HepG2 (cell line): ENCODE measurements around the gene SLA2. TPM values are rescaled to one million over a fixed set of nuclear protein-coding genes. Genes with fewer than 3 reads are reported as not detected.

Experiments used
- HOXA7 ChIP-seq: sonication (generic); formaldehyde crosslinking; IDR thresholded peaks from 2 replicates; pipeline ENCODE4 v1.8.1; 2022; ENCODE audit warnings: mild to moderate bottlenecking, missing genetic modification reagents, moderate library complexity
- IRF2 ChIP-seq: IDR thresholded peaks from 2 replicates; pipeline ENCODE4 v1.6.1; 2018; ENCODE audit warnings: missing genetic modification reagents, missing compliant biosample characterization
- KDM5B ChIP-seq: sonication (generic); formaldehyde crosslinking; IDR thresholded peaks from 2 replicates; pipeline ENCODE4 v1.4.0; 2020; ENCODE audit warnings: missing genetic modification reagents, mild to moderate bottlenecking, borderline replicate concordance
- KLF15 ChIP-seq: sonication (generic); formaldehyde crosslinking; IDR thresholded peaks from 2 replicates; pipeline ENCODE4 v1.8.1; 2023; ENCODE audit warnings: borderline replicate concordance, mild to moderate bottlenecking, inconsistent platforms, missing genetic modification reagents, mixed read lengths
- KLF16 ChIP-seq, 2 experiments: sonication (generic) in 1 of 2; formaldehyde crosslinking in 1 of 2; IDR thresholded peaks; 2 replicates each; pipeline versions ENCODE4 v1.6.1 to v1.8.0; 2016 to 2023; ENCODE audit warnings: missing genetic modification reagents in 2 of 2, missing compliant biosample characterization in 1 of 2
- RELA ChIP-seq: sonication (generic); formaldehyde crosslinking; IDR thresholded peaks from 2 replicates; pipeline ENCODE4 v1.4.0; 2020; ENCODE audit warnings: missing genetic modification reagents
- RXRA ChIP-seq: sonication (generic); formaldehyde crosslinking; IDR thresholded peaks from 2 replicates; pipeline ENCODE4 v1.5.1; 2020; ENCODE audit warnings: missing genetic modification reagents
- SP1 ChIP-seq, 2 experiments: fragments of 450-650 bp in 1 of 2; sonication (generic) in 1 of 2; formaldehyde crosslinking in 1 of 2; IDR thresholded peaks; 2 replicates each; pipeline versions ENCODE4 v1.4.0 to v1.6.1; 2016 to 2020; ENCODE audit warnings: missing genetic modification reagents in 1 of 2
- ZFP37 ChIP-seq: sonication (generic); formaldehyde crosslinking; IDR thresholded peaks from 2 replicates; pipeline ENCODE4 v1.4.0; 2020; ENCODE audit warnings: missing genetic modification reagents, borderline replicate concordance
- ZFP62 ChIP-seq: sonication (generic); formaldehyde crosslinking; IDR thresholded peaks from 2 replicates; pipeline ENCODE4 v1.4.0; 2020; ENCODE audit warnings: missing genetic modification reagents
- ZNF274 ChIP-seq: sonication (generic); formaldehyde crosslinking; IDR thresholded peaks from 2 replicates; pipeline ENCODE4 v1.5.1; 2020; ENCODE audit warnings: mild to moderate bottlenecking, missing genetic modification reagents
- ZNF329 ChIP-seq: sonication (generic); formaldehyde crosslinking; IDR thresholded peaks from 2 replicates; pipeline ENCODE4 v1.9.0; 2021; ENCODE audit warnings: low read depth, mild to moderate bottlenecking, missing genetic modification reagents
- ZNF337 ChIP-seq: sonication (generic); formaldehyde crosslinking; IDR thresholded peaks from 2 replicates; pipeline ENCODE4 v1.5.1; 2020; ENCODE audit warnings: missing genetic modification reagents, low read depth, mild to moderate bottlenecking, borderline replicate concordance
- ZNF790 ChIP-seq: sonication (generic); formaldehyde crosslinking; IDR thresholded peaks from 2 replicates; pipeline ENCODE4 v1.8.0; 2022; ENCODE audit warnings: missing genetic modification reagents, mild to moderate bottlenecking, borderline replicate concordance
- polyA plus RNA-seq, 8 experiments: library from polyadenylated mRNA; depleted of rRNA in 3 of 8; stranded (reverse) in 7 of 8; unstranded in 1 of 8; fragments of >200 nt; fragmentation: Illumina TruSeq in 4 of 8; extraction: Trizol in 4 of 8; gene quantifications; 2 replicates each; pipeline versions ENCODE4 v1.2.1 to v1.2.3, GENCODE V29; 2011 to 2016; ENCODE audit warnings: low read depth in 4 of 8, missing spikeins in 1 of 8, mixed read lengths in 1 of 8; ENCODE audit not compliant: insufficient read depth in 1 of 8
- total RNA-seq, 5 experiments: library from RNA; depleted of rRNA; stranded (reverse); fragments of >200 nt; fragmentation: Illumina TruSeq; extraction: Trizol; gene quantifications; 2 replicates each; pipeline ENCODE4 v1.2.3, GENCODE V29; 2016; ENCODE audit warnings: low read depth in 1 of 5
- TF ChIP-seq, protein P1 (sequence below): sonication (generic); formaldehyde crosslinking; IDR thresholded peaks from 2 replicates; pipeline ENCODE4 v1.4.0; 2020; ENCODE audit warnings: mild to moderate bottlenecking, missing genetic modification reagents, borderline replicate concordance
- TF ChIP-seq, protein P2 (sequence below): IDR thresholded peaks from 2 replicates; pipeline ENCODE4 v1.6.1; 2012; ENCODE audit warnings: low read depth, low read length, improper control_type of control experiment
- TF ChIP-seq, protein P3 (sequence below): IDR thresholded peaks from 2 replicates; pipeline ENCODE4 v1.6.1; 2016
- TF ChIP-seq, protein P4 (sequence below): sonication (generic); formaldehyde crosslinking; IDR thresholded peaks from 2 replicates; pipeline ENCODE4 v1.5.0; 2020; ENCODE audit warnings: mild to moderate bottlenecking, low read depth, missing genetic modification reagents, borderline replicate concordance

The SLA2 gene
- total and polyA plus RNA-seq, 2 of the 13 experiments (the other 11 are each of a cell fraction or from before 2014, with no cell fraction given) = 1.6 to 3.6 TPM

DNA sequence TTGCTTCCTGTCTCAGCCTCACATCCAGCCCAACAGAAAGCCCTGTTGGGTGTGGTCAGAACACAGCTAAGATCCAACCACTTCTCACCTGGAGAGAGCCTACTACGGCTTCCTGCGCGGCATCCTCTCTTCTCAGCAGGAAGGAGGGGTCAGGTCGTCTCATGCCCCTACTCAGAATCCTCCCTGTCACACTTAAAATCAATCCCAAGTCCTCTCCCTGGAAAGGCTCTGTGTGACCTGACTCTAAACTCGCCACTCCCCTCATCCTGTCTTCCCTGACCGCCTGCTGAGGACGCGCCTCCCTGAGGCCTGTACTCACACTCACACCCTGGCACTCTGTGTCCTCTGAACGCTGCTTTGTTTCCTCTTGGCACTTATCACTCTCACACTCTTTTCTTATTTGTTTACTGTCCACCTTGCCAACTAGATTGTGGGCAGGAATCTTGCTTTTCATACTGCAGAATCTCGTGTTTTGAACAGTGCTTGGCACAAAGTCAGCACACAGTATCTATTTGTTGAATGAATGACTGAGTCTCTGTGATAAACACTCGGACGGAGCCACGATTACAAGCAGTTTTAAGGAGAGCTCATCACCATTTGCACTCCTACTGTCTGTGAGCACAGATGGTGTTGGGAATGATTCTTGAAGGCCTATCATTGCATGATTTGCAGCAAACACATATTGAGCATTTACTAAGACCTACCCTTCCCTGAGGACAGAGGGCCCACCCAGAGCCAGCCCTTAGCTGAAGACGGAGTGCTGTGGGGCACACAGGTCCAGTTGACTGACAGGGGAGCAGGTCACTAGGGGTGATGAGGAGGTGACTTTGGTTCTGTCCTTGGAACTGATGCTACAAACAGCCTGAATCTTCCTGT, 21.7 kb downstream of the SLA2 start (continued):
- TF ChIP-seq, protein P1, sequence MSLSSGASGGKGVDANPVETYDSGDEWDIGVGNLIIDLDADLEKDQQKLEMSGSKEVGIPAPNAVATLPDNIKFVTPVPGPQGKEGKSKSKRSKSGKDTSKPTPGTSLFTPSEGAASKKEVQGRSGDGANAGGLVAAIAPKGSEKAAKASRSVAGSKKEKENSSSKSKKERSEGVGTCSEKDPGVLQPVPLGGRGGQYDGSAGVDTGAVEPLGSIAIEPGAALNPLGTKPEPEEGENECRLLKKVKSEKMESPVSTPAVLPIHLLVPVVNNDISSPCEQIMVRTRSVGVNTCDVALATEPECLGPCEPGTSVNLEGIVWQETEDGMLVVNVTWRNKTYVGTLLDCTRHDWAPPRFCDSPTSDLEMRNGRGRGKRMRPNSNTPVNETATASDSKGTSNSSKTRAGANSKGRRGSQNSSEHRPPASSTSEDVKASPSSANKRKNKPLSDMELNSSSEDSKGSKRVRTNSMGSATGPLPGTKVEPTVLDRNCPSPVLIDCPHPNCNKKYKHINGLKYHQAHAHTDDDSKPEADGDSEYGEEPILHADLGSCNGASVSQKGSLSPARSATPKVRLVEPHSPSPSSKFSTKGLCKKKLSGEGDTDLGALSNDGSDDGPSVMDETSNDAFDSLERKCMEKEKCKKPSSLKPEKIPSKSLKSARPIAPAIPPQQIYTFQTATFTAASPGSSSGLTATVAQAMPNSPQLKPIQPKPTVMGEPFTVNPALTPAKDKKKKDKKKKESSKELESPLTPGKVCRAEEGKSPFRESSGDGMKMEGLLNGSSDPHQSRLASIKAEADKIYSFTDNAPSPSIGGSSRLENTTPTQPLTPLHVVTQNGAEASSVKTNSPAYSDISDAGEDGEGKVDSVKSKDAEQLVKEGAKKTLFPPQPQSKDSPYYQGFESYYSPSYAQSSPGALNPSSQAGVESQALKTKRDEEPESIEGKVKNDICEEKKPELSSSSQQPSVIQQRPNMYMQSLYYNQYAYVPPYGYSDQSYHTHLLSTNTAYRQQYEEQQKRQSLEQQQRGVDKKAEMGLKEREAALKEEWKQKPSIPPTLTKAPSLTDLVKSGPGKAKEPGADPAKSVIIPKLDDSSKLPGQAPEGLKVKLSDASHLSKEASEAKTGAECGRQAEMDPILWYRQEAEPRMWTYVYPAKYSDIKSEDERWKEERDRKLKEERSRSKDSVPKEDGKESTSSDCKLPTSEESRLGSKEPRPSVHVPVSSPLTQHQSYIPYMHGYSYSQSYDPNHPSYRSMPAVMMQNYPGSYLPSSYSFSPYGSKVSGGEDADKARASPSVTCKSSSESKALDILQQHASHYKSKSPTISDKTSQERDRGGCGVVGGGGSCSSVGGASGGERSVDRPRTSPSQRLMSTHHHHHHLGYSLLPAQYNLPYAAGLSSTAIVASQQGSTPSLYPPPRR (CRISPR knock-in tag) = no peak
- TF ChIP-seq ZNF337 (CRISPR knock-in tag) (no peak), RXRA (CRISPR knock-in tag) (no peak), KLF15 (CRISPR knock-in tag) (no peak), RELA (CRISPR knock-in tag) (0 out of 2 replicates have a peak, but pooled peaks have one; percentile 18), KLF16 (CRISPR knock-in tag; IDR thresholded peaks at IDR 0.05) (peak in 1 of 2 experiments; percentile 13; a peak in 1 of 4 replicates), KDM5B (CRISPR knock-in tag) (no peak; the same call in 1 of the 2 replicates), ZNF329 (CRISPR knock-in tag) (no peak), IRF2 (CRISPR knock-in tag) (no peak), ZFP62 (CRISPR knock-in tag) (no peak), SP1 (IDR thresholded peaks at IDR 0.05) (no peak), SP1 (CRISPR knock-in tag; IDR thresholded peaks at IDR 0.05) (peak; percentile 21; the same call in 1 of the 2 replicates), ZNF274 (CRISPR knock-in tag) (peak; percentile 69; the same call in 1 of the 2 replicates), ZFP37 (no peak), ZNF790 (0 out of 2 replicates have a peak, but pooled peaks have one; percentile 43), HOXA7 (no peak)
- TF ChIP-seq, protein P2, sequence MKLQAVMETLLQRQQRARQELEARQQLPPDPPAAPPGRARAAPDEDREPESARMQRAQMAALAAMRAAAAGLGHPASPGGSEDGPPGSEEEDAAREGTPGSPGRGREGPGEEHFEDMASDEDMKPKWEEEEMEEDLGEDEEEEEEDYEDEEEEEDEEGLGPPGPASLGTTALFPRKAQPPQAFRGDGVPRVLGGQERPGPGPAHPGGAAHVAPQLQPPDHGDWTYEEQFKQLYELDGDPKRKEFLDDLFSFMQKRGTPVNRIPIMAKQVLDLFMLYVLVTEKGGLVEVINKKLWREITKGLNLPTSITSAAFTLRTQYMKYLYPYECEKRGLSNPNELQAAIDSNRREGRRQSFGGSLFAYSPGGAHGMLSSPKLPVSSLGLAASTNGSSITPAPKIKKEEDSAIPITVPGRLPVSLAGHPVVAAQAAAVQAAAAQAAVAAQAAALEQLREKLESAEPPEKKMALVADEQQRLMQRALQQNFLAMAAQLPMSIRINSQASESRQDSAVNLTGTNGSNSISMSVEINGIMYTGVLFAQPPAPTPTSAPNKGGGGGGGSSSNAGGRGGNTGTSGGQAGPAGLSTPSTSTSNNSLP = no peak
- TF ChIP-seq, protein P3, sequence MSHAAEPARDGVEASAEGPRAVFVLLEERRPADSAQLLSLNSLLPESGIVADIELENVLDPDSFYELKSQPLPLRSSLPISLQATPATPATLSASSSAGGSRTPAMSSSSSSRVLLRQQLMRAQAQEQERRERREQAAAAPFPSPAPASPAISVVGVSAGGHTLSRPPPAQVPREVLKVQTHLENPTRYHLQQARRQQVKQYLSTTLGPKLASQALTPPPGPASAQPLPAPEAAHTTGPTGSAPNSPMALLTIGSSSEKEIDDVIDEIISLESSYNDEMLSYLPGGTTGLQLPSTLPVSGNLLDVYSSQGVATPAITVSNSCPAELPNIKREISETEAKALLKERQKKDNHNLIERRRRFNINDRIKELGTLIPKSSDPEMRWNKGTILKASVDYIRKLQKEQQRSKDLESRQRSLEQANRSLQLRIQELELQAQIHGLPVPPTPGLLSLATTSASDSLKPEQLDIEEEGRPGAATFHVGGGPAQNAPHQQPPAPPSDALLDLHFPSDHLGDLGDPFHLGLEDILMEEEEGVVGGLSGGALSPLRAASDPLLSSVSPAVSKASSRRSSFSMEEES (CRISPR knock-in tag) = peak; percentile 51; the same call in 1 of the 2 replicates
- TF ChIP-seq, protein P4, sequence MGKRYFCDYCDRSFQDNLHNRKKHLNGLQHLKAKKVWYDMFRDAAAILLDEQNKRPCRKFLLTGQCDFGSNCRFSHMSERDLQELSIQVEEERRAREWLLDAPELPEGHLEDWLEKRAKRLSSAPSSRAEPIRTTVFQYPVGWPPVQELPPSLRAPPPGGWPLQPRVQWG (CRISPR knock-in tag) = no peak
